ENCODE data around the gene SMOC2. TPM values are rescaled to one million over a fixed set of nuclear protein-coding genes. Genes with fewer than 3 reads are reported as not detected.
"Not testable (repeated sequence)": the region's sequence is repeated elsewhere in the genome, so short reads cannot be mapped to it uniquely, and the experiment has no call there.

The SMOC2 gene
- total and polyA plus RNA-seq, 2 of the 4 experiments (the other 2 are of a cell fraction), result not detected

DNA sequence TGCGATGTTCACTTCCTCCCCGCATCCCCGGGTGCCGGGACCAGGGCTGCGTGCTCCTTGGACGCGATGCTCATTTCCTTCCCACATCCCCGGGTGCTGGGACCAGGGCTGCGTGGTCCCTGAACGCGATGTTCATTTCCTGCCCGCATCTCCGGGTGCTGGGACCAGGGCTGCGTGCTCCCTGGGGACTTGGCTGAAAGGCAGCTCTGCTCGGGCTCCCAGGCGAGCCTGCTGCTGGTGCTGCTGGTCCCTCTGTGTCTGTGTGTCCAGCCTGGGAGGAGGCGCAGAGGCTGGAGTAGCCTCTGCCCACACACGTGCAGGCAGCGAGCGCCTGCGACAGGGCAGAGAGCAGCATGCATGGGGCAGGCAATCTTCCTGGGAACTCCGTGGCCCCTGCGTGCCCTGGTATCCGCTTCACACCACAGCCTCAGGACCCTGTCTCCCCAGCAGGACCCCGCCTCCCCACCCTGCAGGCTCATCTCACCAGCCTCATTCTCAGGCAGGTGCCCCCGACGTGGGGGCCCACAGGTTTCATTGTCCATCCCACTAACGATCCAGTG lies 132.4 kb downstream of the SMOC2 start:
- intact Hi-C loops (cut with micrococcal nuclease); POLR2A ChIA-PET (ENCODE audit: unreplicated experiment); H3K23ac ChIP-seq (ENCODE audit: low read depth, low read length); H3K4me1 ChIP-seq (ENCODE audit: control insufficient read depth, insufficient read depth, low read length); H3K79me1 ChIP-seq (ENCODE audit: low read depth in 1 of 2, low read length in 2 of 2); H3K4me3 ChIP-seq (ENCODE audit: insufficient read depth, low read depth, low read length); H2BK5ac ChIP-seq (ENCODE audit: low read depth, low read length, poor library complexity, severe bottlenecking); ATAC-seq (ENCODE audit: low read depth); CTCF ChIA-PET; H3K14ac ChIP-seq (replicated peaks; ENCODE audit: low read depth, low read length); H4K8ac ChIP-seq (ENCODE audit: low read depth in 2 of 2, low read length in 2 of 2); H2BK120ac ChIP-seq (ENCODE audit: low read depth, low read length); DNase-seq; dilution Hi-C loops (cut with HindIII; ENCODE audit: low sequenced_read_pairs, unreplicated experiment); H3K4me2 ChIP-seq (ENCODE audit: low read depth, low read length); BruUV-seq (replicated peaks); H4K5ac ChIP-seq (ENCODE audit: low read depth, low read length); H2BK20ac ChIP-seq (ENCODE audit: low read depth, low read length); H3K9me1 ChIP-seq (ENCODE audit: insufficient read depth, low read length); H4K20me1 ChIP-seq (ENCODE audit: insufficient read depth, low read length); H3K27me3 ChIP-seq (ENCODE audit: control insufficient read depth, insufficient read depth, low read length); H2BK15ac ChIP-seq (ENCODE audit: low read depth, low read length); H3K4ac ChIP-seq (ENCODE audit: low read depth, low read length); H3K18ac ChIP-seq (ENCODE audit: low read depth, low read length); H2AK5ac ChIP-seq (ENCODE audit: low read depth, low read length); H3K27ac ChIP-seq (ENCODE audit: insufficient read depth, low read length); H4K91ac ChIP-seq (ENCODE audit: insufficient read depth, low read depth, low read length); H3K9ac ChIP-seq (ENCODE audit: low read depth, low read length); H3K56ac ChIP-seq (ENCODE audit: extremely low read depth, insufficient read depth, low read length); H2AK9ac ChIP-seq (replicated peaks; ENCODE audit: low read depth, low read length, poor library complexity); H3K36me3 ChIP-seq (ENCODE audit: control insufficient read depth, insufficient read depth, low read length); in situ Hi-C loops (cut with MboI; ENCODE audit: low sequenced_read_pairs); H2AFZ ChIP-seq (replicated peaks; ENCODE audit: low read length, poor library complexity): not testable (repeated sequence)
- 60% methylated on average over 1 of the region's 28 CpGs; no CpG with 5 or more reads in 1 of the 2 experiments for WGBS, 2 experiments (ENCODE audit: extremely low coverage in 2 of 2, insufficient read length in 1 of 2)
- peaks cover 60% of the 10 kb centered on the region for H3K9me3 ChIP-seq (ENCODE audit: control insufficient read depth, insufficient read depth, low read length)

Data from IMR-90 (cell line).